Measurements from ENCODE around the gene RNF224. TPM values are rescaled to one million over a fixed set of nuclear protein-coding genes. Genes with fewer than 3 reads are reported as not detected.

Gene RNF224
- total and polyA plus RNA-seq, 12 donors = 0.06 TPM; not detected in 11

DNA sequence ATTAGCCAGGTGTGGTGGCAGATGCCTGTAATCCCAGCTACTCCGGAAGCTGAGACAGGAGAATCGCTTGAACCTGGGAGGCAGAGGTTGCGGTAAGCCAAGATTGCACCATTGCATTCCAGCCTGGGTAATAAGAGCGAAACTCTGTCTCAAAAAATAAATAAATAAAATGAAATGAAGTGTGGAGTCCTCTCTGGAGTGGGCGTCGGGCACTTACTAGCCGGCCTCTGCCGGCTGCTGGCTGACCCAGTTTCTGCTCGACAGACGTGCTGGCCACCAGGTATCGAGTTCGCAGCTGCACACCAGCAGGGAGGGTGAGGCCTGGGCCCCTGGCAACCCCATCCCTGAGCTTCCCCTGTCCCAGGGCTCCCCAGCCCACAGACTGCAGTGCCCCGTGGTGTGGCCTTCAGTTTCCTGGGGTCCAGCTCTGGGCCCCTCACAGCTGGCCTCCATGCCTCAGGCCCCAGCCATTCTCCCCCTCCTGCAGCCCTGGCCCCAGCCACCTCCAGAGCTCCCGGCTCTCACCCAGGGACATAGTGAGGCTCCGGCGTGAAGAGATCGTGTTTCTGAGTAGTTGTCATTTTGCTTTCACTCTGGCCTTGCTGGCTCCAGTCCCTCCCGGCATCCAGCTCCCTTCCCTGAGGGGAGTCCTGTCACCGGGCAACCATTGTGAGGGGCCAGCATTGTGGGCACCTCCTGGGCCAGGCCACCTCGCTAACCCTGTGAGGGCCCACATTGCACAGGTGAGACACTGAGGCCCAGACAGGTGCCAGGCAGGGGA, 20.0 kb downstream of the RNF224 start:
- DNase-seq = no peak
- Histone ChIP-seq H3K4me3 (no peak overlapping the region), H3K9me3 (replicated peaks in 1 of 3) (no peaks in the 10 kb centered on the region), H3K4me1 (replicated peaks in 1 of 2) (peaks cover 0 to 20% of the 10 kb centered on the region in 2 donors), H3K27me3 (no peaks in the 10 kb centered on the region), H3K36me3 (replicated peaks in 1 of 2) (peaks cover 0 to 15% of the 10 kb centered on the region in 2 donors), H3K27ac (no peak overlapping the region)
- TF ChIP-seq POLR2A (IDR thresholded peaks at IDR 0.05) (no peak), CTCF (IDR thresholded peaks at IDR 0.05) (no peak)
- 60 to 76% (median 68%) methylated on average over 19 to 20 of the region's 20 CpGs for WGBS, 4 donors
- intact Hi-C loops (cut with DNase I) = no loop called here

GRCh38 chr9:137247916-137248175, 20.5 kb downstream of the RNF224 start:
- H3K4me3 ChIP-seq = no peak overlapping the region
- intact Hi-C loops (cut with DNase I) = no loop called here
- H3K36me3 ChIP-seq (replicated peaks in 1 of 2) = peaks cover 0 to 10% of the 10 kb centered on the region in 2 donors
- no peak for TF ChIP-seq POLR2A (IDR thresholded peaks at IDR 0.05)
- TF ChIP-seq CTCF (IDR thresholded peaks at IDR 0.05) = no peak
- 83 to 100% (median 87%) methylated on average over 1 to 6 of the region's 6 CpGs for WGBS, 4 donors
- no peaks in the 10 kb centered on the region for H3K9me3 ChIP-seq (replicated peaks in 1 of 3)
- H3K27me3 ChIP-seq = no peaks in the 10 kb centered on the region
- H3K27ac ChIP-seq = no peak overlapping the region
- no peak for DNase-seq
- peaks cover 0 to 15% of the 10 kb centered on the region in 2 donors for H3K4me1 ChIP-seq (replicated peaks in 1 of 2)

GRCh38 chr9:137250329-137251193, 23.3 kb downstream of the RNF224 start:
- peak in 1 of 7 donors; percentile 53 for DNase-seq
- Histone ChIP-seq H3K36me3 (replicated peaks in 1 of 2) (no peaks in the 10 kb centered on the region), H3K27me3 (no peaks in the 10 kb centered on the region), H3K27ac (no peak overlapping the region), H3K9me3 (replicated peaks in 1 of 3) (no peaks in the 10 kb centered on the region), H3K4me1 (replicated peaks in 1 of 2) (peaks cover 6 to 18% of the 10 kb centered on the region in 2 donors), H3K4me3 (no peak overlapping the region)
- intact Hi-C loops (cut with DNase I) = no loop called here
- 44 to 72% (median 53%) methylated on average over 9 to 17 of the region's 18 CpGs for WGBS, 4 donors
- TF ChIP-seq POLR2A (IDR thresholded peaks at IDR 0.05) = no peak
- TF ChIP-seq CTCF (IDR thresholded peaks at IDR 0.05) = no peak

GRCh38 chr9:137251194-137251461, 23.8 kb downstream of the RNF224 start, which contains the start of gene STPG3:
Gene STPG3 (plus strand): TSS chr9:137251286. CDS start chr9:137251287, 1 bp downstream.
- no peaks in the 10 kb centered on the region for H3K9me3 ChIP-seq (replicated peaks in 1 of 3)
- no peak within 1 kb of the TSS for H3K4me3 ChIP-seq
- no peak for DNase-seq
- no peak within 1 kb of the TSS for H3K27ac ChIP-seq
- intact Hi-C loops (cut with DNase I) = no loop called here
- WGBS, 4 donors = 20 to 64% (median 50%) methylated on average over 2 to 4 of the region's 4 CpGs
- no peaks in the 10 kb centered on the region for H3K36me3 ChIP-seq (replicated peaks in 1 of 2)
- TF ChIP-seq CTCF (IDR thresholded peaks at IDR 0.05) (no peak), POLR2A (IDR thresholded peaks at IDR 0.05) (no peak)
- peaks cover 10 to 22% of the 10 kb centered on the region in 2 donors for H3K4me1 ChIP-seq (replicated peaks in 1 of 2)
- H3K27me3 ChIP-seq = no peaks in the 10 kb centered on the region

Data from adrenal gland (tissue), 12 donors.